ENCODE results near the gene KLHL29.

Gene KLHL29

DNA sequence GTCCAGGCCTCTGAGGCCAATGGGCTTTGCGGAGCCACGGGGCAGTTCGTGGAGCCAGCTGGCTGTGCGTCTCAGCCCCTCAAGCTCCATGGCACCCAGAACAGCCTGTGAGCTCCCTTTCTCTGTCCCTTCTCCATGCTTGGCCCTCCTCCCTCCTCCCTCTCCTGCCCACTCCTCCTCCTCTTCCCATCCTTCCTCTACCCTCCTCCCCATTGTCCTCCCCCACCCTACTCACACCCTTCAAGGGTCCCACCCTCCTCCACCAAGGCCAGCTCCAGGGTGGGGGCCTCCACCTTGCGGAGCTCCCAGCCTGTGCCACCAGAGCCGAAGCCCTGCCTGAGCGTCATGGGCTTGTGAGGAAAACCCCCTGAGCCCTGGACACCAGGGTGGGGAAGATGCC is 273.0 kb downstream of the KLHL29 start:
- H3K4me3 ChIP-seq (ENCODE audit: low read length, poor library complexity, severe bottlenecking), result no peak overlapping the region
- H2AFZ ChIP-seq (ENCODE audit: low read length), result no peak overlapping the region
- H3K4me1 ChIP-seq (ENCODE audit: insufficient read depth, low read length, poor library complexity, severe bottlenecking), result no peaks in the 10 kb centered on the region
- no peak overlapping the region for H3K9ac ChIP-seq (ENCODE audit: low read depth, low read length, poor library complexity, severe bottlenecking)
- no peaks in the 10 kb centered on the region for H4K20me1 ChIP-seq (ENCODE audit: insufficient read depth, low read length, poor library complexity, severe bottlenecking)
- H3K79me2 ChIP-seq (ENCODE audit: insufficient read depth, low read length), result no peaks in the 10 kb centered on the region
- H3K36me3 ChIP-seq (ENCODE audit: insufficient read depth, low read length), result no peaks in the 10 kb centered on the region
- H3K9me2 ChIP-seq (replicated peaks; ENCODE audit: low read depth, low read length), result no peaks in the 10 kb centered on the region
- TF ChIP-seq EZH2phosphoT487 (IDR thresholded peaks at IDR 0.05; ENCODE audit: borderline replicate concordance), result no peak
- TF ChIP-seq, protein P1, sequence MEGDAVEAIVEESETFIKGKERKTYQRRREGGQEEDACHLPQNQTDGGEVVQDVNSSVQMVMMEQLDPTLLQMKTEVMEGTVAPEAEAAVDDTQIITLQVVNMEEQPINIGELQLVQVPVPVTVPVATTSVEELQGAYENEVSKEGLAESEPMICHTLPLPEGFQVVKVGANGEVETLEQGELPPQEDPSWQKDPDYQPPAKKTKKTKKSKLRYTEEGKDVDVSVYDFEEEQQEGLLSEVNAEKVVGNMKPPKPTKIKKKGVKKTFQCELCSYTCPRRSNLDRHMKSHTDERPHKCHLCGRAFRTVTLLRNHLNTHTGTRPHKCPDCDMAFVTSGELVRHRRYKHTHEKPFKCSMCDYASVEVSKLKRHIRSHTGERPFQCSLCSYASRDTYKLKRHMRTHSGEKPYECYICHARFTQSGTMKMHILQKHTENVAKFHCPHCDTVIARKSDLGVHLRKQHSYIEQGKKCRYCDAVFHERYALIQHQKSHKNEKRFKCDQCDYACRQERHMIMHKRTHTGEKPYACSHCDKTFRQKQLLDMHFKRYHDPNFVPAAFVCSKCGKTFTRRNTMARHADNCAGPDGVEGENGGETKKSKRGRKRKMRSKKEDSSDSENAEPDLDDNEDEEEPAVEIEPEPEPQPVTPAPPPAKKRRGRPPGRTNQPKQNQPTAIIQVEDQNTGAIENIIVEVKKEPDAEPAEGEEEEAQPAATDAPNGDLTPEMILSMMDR (conservative IDR thresholded peaks at IDR 0.05; ENCODE audit: low read length), result no peak
- H3K4me2 ChIP-seq (ENCODE audit: low read depth, low read length, poor library complexity, severe bottlenecking), result no peak overlapping the region
- H3K27me3 ChIP-seq (ENCODE audit: insufficient read depth, low read length, poor library complexity, severe bottlenecking), result no peaks in the 10 kb centered on the region
- H3F3A ChIP-seq (ENCODE audit: low read depth), result no peaks in the 10 kb centered on the region
- H3K9me3 ChIP-seq (ENCODE audit: insufficient read depth, low read depth, low read length), result no peaks in the 10 kb centered on the region

DNA sequence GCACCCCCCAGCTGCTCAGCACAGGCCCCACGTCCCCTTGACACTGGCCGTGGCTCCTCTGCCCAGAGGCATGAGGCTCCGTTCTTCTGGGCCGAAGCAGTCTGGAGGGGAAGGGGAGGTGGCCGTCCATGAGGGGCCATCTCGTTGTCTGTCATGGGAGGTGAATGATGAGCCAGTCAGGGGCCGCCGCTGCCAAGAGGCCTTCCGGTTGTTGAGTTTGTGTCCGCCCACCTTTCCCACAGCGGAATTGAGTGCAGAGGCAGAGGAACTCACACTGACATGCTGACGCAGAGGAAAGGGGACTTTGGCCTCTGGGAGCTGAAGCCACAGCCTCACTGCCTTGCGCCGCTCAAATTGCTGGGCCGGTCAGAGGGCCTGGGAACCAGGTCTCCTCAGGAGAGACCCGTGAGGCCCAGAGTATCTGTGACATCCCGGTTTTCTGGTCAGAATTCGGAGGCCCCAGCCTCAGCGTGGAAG is 273.5 kb downstream of the KLHL29 start:
- TF ChIP-seq, protein P1 (conservative IDR thresholded peaks at IDR 0.05; ENCODE audit: low read length), result no peak
- no peak for TF ChIP-seq EZH2phosphoT487 (IDR thresholded peaks at IDR 0.05; ENCODE audit: borderline replicate concordance)
- no peak overlapping the region for H3K4me2 ChIP-seq (ENCODE audit: low read depth, low read length, poor library complexity, severe bottlenecking)

DNA sequence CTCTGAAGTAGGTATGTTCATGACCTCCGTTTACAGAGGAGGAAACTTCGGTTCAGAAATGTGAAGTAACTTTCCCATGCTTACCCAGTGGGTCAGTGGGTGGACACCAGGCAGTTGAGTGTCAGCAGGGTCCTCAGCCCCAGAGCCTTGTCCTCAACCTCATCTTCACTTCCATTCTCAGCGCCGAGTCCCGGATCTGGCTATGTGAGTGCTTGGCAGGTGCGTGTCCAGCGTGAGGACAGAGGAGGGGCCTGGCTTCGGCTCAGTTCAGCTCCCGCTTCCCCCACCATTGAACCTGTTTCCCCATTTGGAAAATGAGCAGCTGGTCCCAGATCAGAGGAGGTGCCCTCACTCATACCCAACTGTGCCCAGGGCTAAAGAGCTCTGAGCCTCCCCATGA is 274.3 kb downstream of the KLHL29 start:
- Histone ChIP-seq H2AFZ (ENCODE audit: low read length) (no peak overlapping the region), H3K36me3 (ENCODE audit: insufficient read depth, low read length) (no peaks in the 10 kb centered on the region), H4K20me1 (ENCODE audit: insufficient read depth, low read length, poor library complexity, severe bottlenecking) (no peaks in the 10 kb centered on the region), H3K27me3 (ENCODE audit: insufficient read depth, low read length, poor library complexity, severe bottlenecking) (no peaks in the 10 kb centered on the region), H3K9ac (ENCODE audit: low read depth, low read length, poor library complexity, severe bottlenecking) (no peak overlapping the region), H3K4me3 (ENCODE audit: low read length, poor library complexity, severe bottlenecking) (no peak overlapping the region), H3K9me3 (ENCODE audit: insufficient read depth, low read depth, low read length) (no peaks in the 10 kb centered on the region), H3K4me1 (ENCODE audit: insufficient read depth, low read length, poor library complexity, severe bottlenecking) (no peaks in the 10 kb centered on the region), H3F3A (ENCODE audit: low read depth) (no peaks in the 10 kb centered on the region), H3K4me2 (ENCODE audit: low read depth, low read length, poor library complexity, severe bottlenecking) (no peak overlapping the region), H3K79me2 (ENCODE audit: insufficient read depth, low read length) (no peaks in the 10 kb centered on the region), H3K9me2 (replicated peaks; ENCODE audit: low read depth, low read length) (no peaks in the 10 kb centered on the region)
- TF ChIP-seq EZH2phosphoT487 (IDR thresholded peaks at IDR 0.05; ENCODE audit: borderline replicate concordance), result no peak
- TF ChIP-seq, protein P1 (conservative IDR thresholded peaks at IDR 0.05; ENCODE audit: low read length), result no peak

More for the DNA sequence above, 273.5 kb downstream of the KLHL29 start:
- Histone ChIP-seq H3K9me2 (replicated peaks; ENCODE audit: low read depth, low read length) (no peaks in the 10 kb centered on the region), H4K20me1 (ENCODE audit: insufficient read depth, low read length, poor library complexity, severe bottlenecking) (no peaks in the 10 kb centered on the region), H3K4me1 (ENCODE audit: insufficient read depth, low read length, poor library complexity, severe bottlenecking) (no peaks in the 10 kb centered on the region), H3K9me3 (ENCODE audit: insufficient read depth, low read depth, low read length) (no peaks in the 10 kb centered on the region), H3K4me3 (ENCODE audit: low read length, poor library complexity, severe bottlenecking) (no peak overlapping the region), H3K79me2 (ENCODE audit: insufficient read depth, low read length) (no peaks in the 10 kb centered on the region), H2AFZ (ENCODE audit: low read length) (no peak overlapping the region), H3F3A (ENCODE audit: low read depth) (no peaks in the 10 kb centered on the region), H3K9ac (ENCODE audit: low read depth, low read length, poor library complexity, severe bottlenecking) (no peak overlapping the region), H3K27me3 (ENCODE audit: insufficient read depth, low read length, poor library complexity, severe bottlenecking) (no peaks in the 10 kb centered on the region), H3K36me3 (ENCODE audit: insufficient read depth, low read length) (no peaks in the 10 kb centered on the region)

All from Loucy (cell line).